ENCODE measurements around the gene RNF215. TPM values are rescaled to one million over a fixed set of nuclear protein-coding genes. Genes with fewer than 3 reads are reported as not detected.

Gene RNF215
- polyA plus RNA-seq, 1 experiment = 11.4 TPM

GRCh38 chr22:30370641-30371230, 16.5 kb downstream of the RNF215 start:
- H3K27me3 ChIP-seq (ENCODE audit: control insufficient read depth, insufficient read depth, low read length) = no peaks in the 10 kb centered on the region
- TF ChIP-seq CTCF (IDR thresholded peaks at IDR 0.05; ENCODE audit: low read depth, low read length) = no peak
- POLR2A ChIA-PET = no interaction called here
- CTCF ChIA-PET = interaction anchor here (2.3 kb wide), 1 partner anchor 17 kb away, joined by 9 read pairs; the partner anchor contains the start of gene RNF215
- H3K27ac ChIP-seq (ENCODE audit: low read depth, low read length) = no peak overlapping the region
- DNase-seq (ENCODE audit: low read depth, low spot score) = no peak
- H3K9me3 ChIP-seq (ENCODE audit: control insufficient read depth, insufficient read depth, low read length) = no peaks in the 10 kb centered on the region
- H3K4me3 ChIP-seq (ENCODE audit: low read depth, low read length) = no peak overlapping the region

- CTCF ChIA-PET = interaction anchor here (0.9 to 2.3 kb wide), 3 partner anchors 19 to 113 kb away, joined by 3 to 9 read pairs (median 3); partner anchors contain the start of gene RNF215
- DNase-seq (ENCODE audit: low read depth, low spot score) = no peak
These were observed 18.8 kb downstream of the RNF215 start for GRCh38 chr22:30368420-30368819.

GRCh38 chr22:30365891-30366290, 21.3 kb downstream of the RNF215 start:
- no peaks in the 10 kb centered on the region for H3K9me3 ChIP-seq (ENCODE audit: control insufficient read depth, insufficient read depth, low read length)
- no peaks in the 10 kb centered on the region for H3K27me3 ChIP-seq (ENCODE audit: control insufficient read depth, insufficient read depth, low read length)
- no peak overlapping the region for H3K4me3 ChIP-seq (ENCODE audit: low read depth, low read length)
- CTCF ChIA-PET = interaction anchor here (1.0 kb wide), 1 partner anchor 103 kb away, joined by 3 read pairs; no protein-coding TSS in a partner anchor
- TF ChIP-seq CTCF (IDR thresholded peaks at IDR 0.05; ENCODE audit: low read depth, low read length) = no peak
- H3K27ac ChIP-seq (ENCODE audit: low read depth, low read length) = no peak overlapping the region
- DNase-seq (ENCODE audit: low read depth, low spot score) = no peak
- POLR2A ChIA-PET = interaction anchor here (1.4 kb wide), 1 partner anchor 9 kb away, joined by 4 read pairs; the partner anchor contains the start of genes CCDC157 and SF3A1

More at GRCh38 chr22:30368420-30368819, 18.8 kb downstream of the RNF215 start:
- POLR2A ChIA-PET = interaction anchor here (1.3 kb wide), 1 partner anchor 12 kb away, joined by 8 read pairs; the partner anchor contains the start of genes CCDC157 and SF3A1
- Histone ChIP-seq H3K27ac (ENCODE audit: low read depth, low read length) (no peak overlapping the region), H3K9me3 (ENCODE audit: control insufficient read depth, insufficient read depth, low read length) (no peaks in the 10 kb centered on the region), H3K4me3 (ENCODE audit: low read depth, low read length) (no peak overlapping the region), H3K27me3 (ENCODE audit: control insufficient read depth, insufficient read depth, low read length) (no peaks in the 10 kb centered on the region)
- TF ChIP-seq CTCF (IDR thresholded peaks at IDR 0.05; ENCODE audit: low read depth, low read length) = no peak

GRCh38 chr22:30362651-30363281, 24.4 kb downstream of the RNF215 start:
- ChIA-PET POLR2A (no interaction called here), CTCF (no interaction called here)
- Histone ChIP-seq H3K4me3 (ENCODE audit: low read depth, low read length) (no peak overlapping the region), H3K27ac (ENCODE audit: low read depth, low read length) (no peak overlapping the region), H3K27me3 (ENCODE audit: control insufficient read depth, insufficient read depth, low read length) (no peaks in the 10 kb centered on the region), H3K9me3 (ENCODE audit: control insufficient read depth, insufficient read depth, low read length) (no peaks in the 10 kb centered on the region)
- no peak for TF ChIP-seq CTCF (IDR thresholded peaks at IDR 0.05; ENCODE audit: low read depth, low read length)
- no peak for DNase-seq (ENCODE audit: low read depth, low spot score)

Data from AG04450 (cell line).